Activated B cell treated with CpG ODN at 0.5 μM for 24 hours (primary cell): ENCODE data around the gene ACTN1. TPM values are rescaled to one million over a fixed set of nuclear protein-coding genes. Genes with fewer than 3 reads are reported as not detected.
"Not testable (repeated sequence)": the region's sequence is repeated elsewhere in the genome, so short reads cannot be mapped to it uniquely, and the experiment has no call there.

Experiments used
- ATAC-seq: fragments of 200-7000 bp; cut with Tn5 transposase; one replicate; pipeline ENCODE4 v1.10.0; 2021; ENCODE audit warnings: low read depth, mild to moderate bottlenecking, moderate library complexity
- CTCF ChIA-PET: fragments of 350-600 bp; sonication (Branson Sonifier 250); formaldehyde crosslinking; loops from one replicate; lab custom pipeline; 2021; ENCODE audit warnings: antibody characterized with exemption; lab: Charles Lee
- POLR2A ChIA-PET: fragments of 350-600 bp; sonication (Branson Sonifier 250); formaldehyde crosslinking; loops from one replicate; lab custom pipeline; 2021; ENCODE audit warnings: antibody characterized with exemption; lab: Charles Lee
- DNase-seq: peaks from one replicate; pipeline ENCODE4 v3.0.0; 2022
- H3K27ac Mint-ChIP-seq: one replicate; pipeline ENCODE4 v1.8.0; 2020; ENCODE audit warnings: mixed read lengths
- H3K27me3 Mint-ChIP-seq: one replicate; pipeline ENCODE4 v1.8.0; 2021; ENCODE audit warnings: mixed read lengths
- H3K36me3 Mint-ChIP-seq: one replicate; pipeline ENCODE4 v1.8.0; 2021; ENCODE audit warnings: low read depth, mixed read lengths
- H3K4me1 Mint-ChIP-seq: one replicate; pipeline ENCODE4 v1.8.0; 2021; ENCODE audit warnings: mixed read lengths
- H3K4me3 Mint-ChIP-seq: one replicate; pipeline ENCODE4 v1.8.0; 2020; ENCODE audit warnings: mild to moderate bottlenecking, mixed read lengths
- H3K9me3 Mint-ChIP-seq: one replicate; pipeline ENCODE4 v1.8.0; 2020; ENCODE audit warnings: mixed read lengths
- intact Hi-C: fragments of 100-400 bp; cut with micrococcal nuclease; formaldehyde crosslinking; loops from one replicate; pipeline ENCODE4 v1.15.1; 2024
- total RNA-seq: library from RNA; stranded (reverse); gene quantifications from 2 replicates; pipeline ENCODE4 v1.2.3, GENCODE V29; 2022
- TF ChIP-seq, protein P1 (sequence below): fragments of 200-600 bp; IDR thresholded peaks from one replicate; pipeline ENCODE4 v1.8.0; 2022; ENCODE audit warnings: antibody characterized with exemption, mild to moderate bottlenecking

Gene ACTN1
- total RNA-seq, 1 donor from 2014 or later, result 0.22 TPM

DNA sequence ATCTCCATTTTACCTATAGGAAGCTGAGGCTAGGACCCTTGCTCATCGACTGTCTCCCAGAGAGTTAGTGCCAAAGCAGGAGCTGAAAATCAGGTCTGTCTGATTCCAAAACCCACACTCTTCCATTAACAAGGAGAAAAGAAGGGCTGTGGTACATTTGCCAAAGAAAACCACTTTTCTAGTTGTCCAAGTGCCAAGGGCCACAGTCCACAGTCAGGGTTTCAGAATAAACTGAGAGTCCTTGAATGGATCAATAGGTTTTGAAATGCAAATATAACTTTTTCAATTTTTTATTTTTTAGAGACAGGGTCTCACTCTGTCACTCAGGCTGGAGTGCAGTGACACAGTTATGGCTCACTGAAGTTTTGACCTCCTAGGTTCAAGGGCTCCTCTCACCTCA is 130.8 kb downstream of the ACTN1 start:
- ATAC-seq (no peak), DNase-seq (no peak)
- H3K36me3 Mint-ChIP-seq, result no peaks in the 10 kb centered on the region
- intact Hi-C loops, result no loop called here
- no peak overlapping the region for H3K27ac Mint-ChIP-seq
- peaks cover 2% of the 10 kb centered on the region for H3K9me3 Mint-ChIP-seq
- H3K4me1 Mint-ChIP-seq, result peaks cover 8% of the 10 kb centered on the region
- H3K27me3 Mint-ChIP-seq, result peaks cover 4% of the 10 kb centered on the region
- POLR2A ChIA-PET, result no interaction called here
- TF ChIP-seq, protein P1, sequence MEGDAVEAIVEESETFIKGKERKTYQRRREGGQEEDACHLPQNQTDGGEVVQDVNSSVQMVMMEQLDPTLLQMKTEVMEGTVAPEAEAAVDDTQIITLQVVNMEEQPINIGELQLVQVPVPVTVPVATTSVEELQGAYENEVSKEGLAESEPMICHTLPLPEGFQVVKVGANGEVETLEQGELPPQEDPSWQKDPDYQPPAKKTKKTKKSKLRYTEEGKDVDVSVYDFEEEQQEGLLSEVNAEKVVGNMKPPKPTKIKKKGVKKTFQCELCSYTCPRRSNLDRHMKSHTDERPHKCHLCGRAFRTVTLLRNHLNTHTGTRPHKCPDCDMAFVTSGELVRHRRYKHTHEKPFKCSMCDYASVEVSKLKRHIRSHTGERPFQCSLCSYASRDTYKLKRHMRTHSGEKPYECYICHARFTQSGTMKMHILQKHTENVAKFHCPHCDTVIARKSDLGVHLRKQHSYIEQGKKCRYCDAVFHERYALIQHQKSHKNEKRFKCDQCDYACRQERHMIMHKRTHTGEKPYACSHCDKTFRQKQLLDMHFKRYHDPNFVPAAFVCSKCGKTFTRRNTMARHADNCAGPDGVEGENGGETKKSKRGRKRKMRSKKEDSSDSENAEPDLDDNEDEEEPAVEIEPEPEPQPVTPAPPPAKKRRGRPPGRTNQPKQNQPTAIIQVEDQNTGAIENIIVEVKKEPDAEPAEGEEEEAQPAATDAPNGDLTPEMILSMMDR, result no peak
- CTCF ChIA-PET, result no interaction called here
- H3K4me3 Mint-ChIP-seq, result no peak overlapping the region

DNA sequence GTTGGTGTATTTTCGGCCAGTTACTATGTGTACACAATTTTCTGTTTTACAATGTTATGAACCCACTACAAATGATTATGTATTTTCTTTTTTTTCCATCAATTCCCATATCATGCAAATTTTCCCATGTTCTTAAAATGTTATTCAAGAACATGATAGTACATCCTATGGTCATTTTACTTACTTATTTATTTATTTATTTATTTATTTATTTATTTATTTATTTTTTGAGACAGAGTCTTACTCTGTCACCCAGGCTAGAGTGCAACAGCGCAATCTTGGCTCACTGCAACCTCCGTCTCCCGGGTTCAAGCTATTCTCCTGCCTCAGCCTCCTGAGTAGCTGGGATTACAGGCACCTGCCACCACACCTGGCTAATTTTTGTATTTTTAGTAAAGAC is 131.5 kb downstream of the ACTN1 start:
- intact Hi-C loops, result not testable (repeated sequence)

DNA sequence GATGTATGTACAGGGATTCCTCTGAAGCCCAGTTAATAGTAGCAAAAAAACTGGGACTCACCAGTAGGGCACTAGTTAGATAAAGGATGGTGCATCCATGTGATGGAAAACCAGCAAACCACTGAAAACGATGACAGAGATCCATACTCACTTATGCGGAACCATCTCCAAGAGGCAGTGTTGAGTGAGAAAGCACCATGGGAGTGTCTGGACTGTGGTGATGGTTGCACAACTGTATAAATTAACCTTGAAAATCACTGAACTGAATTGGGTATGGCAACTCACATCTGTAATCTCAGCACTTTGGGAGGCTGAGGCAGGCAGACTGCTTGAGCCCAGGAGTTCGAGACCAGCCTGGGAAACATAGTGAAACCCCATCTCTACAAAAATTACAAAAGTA is 132.6 kb downstream of the ACTN1 start:
- DNase-seq (no peak), ATAC-seq (no peak)
- ChIA-PET POLR2A (no interaction called here), CTCF (no interaction called here)
- H3K4me3 Mint-ChIP-seq, result no peak overlapping the region
- no peaks in the 10 kb centered on the region for H3K36me3 Mint-ChIP-seq
- peaks cover 4% of the 10 kb centered on the region for H3K27me3 Mint-ChIP-seq
- H3K4me1 Mint-ChIP-seq, result peaks cover 8% of the 10 kb centered on the region
- TF ChIP-seq, protein P1, result no peak
- no peak overlapping the region for H3K27ac Mint-ChIP-seq
- intact Hi-C loops, result no loop called here
- no peaks in the 10 kb centered on the region for H3K9me3 Mint-ChIP-seq

More for the DNA sequence above, 131.5 kb downstream of the ACTN1 start:
- H3K4me1 Mint-ChIP-seq, H3K27me3 Mint-ChIP-seq, H3K27ac Mint-ChIP-seq, ATAC-seq, CTCF ChIA-PET, H3K36me3 Mint-ChIP-seq, POLR2A ChIA-PET, DNase-seq, H3K9me3 Mint-ChIP-seq, H3K4me3 Mint-ChIP-seq: not testable (repeated sequence)

DNA sequence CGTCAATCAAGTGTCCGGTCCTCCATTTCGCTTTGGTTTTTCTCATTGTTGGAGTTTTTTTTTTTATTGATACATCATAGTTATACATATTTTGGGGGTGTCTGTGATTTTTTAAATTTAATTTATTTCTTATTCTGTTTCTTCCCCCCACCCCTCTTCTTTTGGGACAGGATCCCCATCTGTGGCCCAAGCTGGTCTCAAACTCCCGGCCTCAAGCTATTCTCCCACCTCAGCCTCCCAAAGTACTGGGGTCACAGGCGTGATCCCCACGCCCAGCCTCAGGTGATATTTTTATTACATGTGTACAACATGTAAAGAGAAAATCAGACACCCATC is 134.9 kb downstream of the ACTN1 start:
- intact Hi-C loops, result loop anchor here (1.0 to 2.0 kb wide), 7 partner anchors 27 to 1007 kb away; partner anchors contain the start of gene ZFP36L1
- Mint-ChIP-seq H3K27me3 (peaks cover 4% of the 10 kb centered on the region), H3K4me3 (peak overlapping the region; percentile 65), H3K4me1 (peaks cover 15% of the 10 kb centered on the region), H3K36me3 (no peaks in the 10 kb centered on the region), H3K27ac (no peak overlapping the region), H3K9me3 (peaks cover under 1% of the 10 kb centered on the region)
- POLR2A ChIA-PET, result interaction anchor here (0.5 to 2.0 kb wide), 21 partner anchors 9 to 910 kb away, joined by 3 to 30 read pairs (median 4); partner anchors contain the start of gene ZFP36L1
- no peak for DNase-seq
- ATAC-seq, result no peak
- TF ChIP-seq, protein P1, result no peak
- CTCF ChIA-PET, result interaction anchor here (0.6 to 2.8 kb wide), 42 partner anchors 9 to 1140 kb away, joined by 3 to 30 read pairs (median 4); no protein-coding TSS in a partner anchor

DNA sequence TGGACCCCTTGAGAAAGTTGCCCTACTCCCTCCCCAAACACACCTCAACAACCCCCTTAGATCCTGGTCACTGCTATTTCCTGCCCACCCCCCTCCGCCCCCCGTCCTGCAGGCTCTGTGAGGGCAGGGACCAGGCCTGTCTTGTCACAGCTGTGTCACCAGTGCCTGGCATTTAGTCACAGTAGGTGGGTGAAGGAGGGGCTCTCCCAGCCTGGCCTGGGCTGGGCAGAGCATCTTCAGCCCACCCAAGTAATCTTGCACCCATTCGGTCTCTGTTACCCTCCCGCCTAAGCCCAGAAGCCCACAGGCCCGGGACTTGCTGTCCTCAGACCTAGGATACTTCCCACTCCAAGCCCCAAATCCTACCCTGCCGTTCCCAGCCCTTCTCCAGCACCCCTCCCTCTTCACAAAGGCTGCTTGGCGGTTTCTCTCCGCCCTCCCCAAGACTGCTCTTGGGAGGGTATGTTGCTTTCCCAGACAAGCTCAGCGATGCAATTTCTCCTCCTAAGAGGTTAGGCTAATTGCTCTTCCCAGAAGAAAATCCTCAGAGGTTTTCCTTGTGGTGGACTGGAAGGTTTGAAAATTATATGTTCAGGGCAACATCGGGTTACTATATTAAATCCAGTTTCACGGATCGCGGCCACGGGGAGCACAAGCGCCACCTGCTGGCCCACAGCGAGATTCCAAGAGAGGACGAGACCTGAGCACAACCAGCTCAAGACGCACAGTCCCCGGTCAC is 135.5 kb downstream of the ACTN1 start:
- Mint-ChIP-seq H3K36me3 (no peaks in the 10 kb centered on the region), H3K4me3 (peak overlapping the region; percentile 65), H3K9me3 (peaks cover 3% of the 10 kb centered on the region), H3K27ac (peak overlapping the region; percentile 4), H3K27me3 (peaks cover 4% of the 10 kb centered on the region), H3K4me1 (peaks cover 15% of the 10 kb centered on the region)
- POLR2A ChIA-PET, result interaction anchor here (0.5 to 2.0 kb wide), 22 partner anchors 8 to 909 kb away, joined by 3 to 30 read pairs (median 4); partner anchors contain the start of gene ZFP36L1
- DNase-seq (peak; percentile 66), ATAC-seq (peak; percentile 93)
- intact Hi-C loops, result loop anchor here (1.0 to 2.0 kb wide), 7 partner anchors 26 to 1006 kb away; partner anchors contain the start of gene ZFP36L1
- TF ChIP-seq, protein P1, result peak; percentile 93
- CTCF ChIA-PET, result interaction anchor here (0.6 to 2.8 kb wide), 41 partner anchors 8 to 1139 kb away, joined by 3 to 30 read pairs (median 4); no protein-coding TSS in a partner anchor
